Right renal cortex interstitium (tissue), 3 donors: ENCODE measurements around the gene XAGE5. TPM values are rescaled to one million over a fixed set of nuclear protein-coding genes. Genes with fewer than 3 reads are reported as not detected.
"Not testable (repeated sequence)": the region's sequence is repeated elsewhere in the genome, so short reads cannot be mapped to it uniquely, and the experiment has no call there.

Experiments
- DNase-seq, 3 donors: peaks; one replicate each; pipeline ENCODE4 v3.0.0-alpha.2; 2013; ENCODE audit warnings: low read depth in 3 of 3, low spot score in 2 of 3
- polyA plus RNA-seq, 3 donors: library from polyadenylated mRNA; unstranded; fragments of 120-200 nt; gene quantifications; one replicate each; pipeline ENCODE4 v1.2.1, GENCODE V29; 2013; ENCODE audit not compliant: insufficient read length in 3 of 3

Gene XAGE5, protein sequence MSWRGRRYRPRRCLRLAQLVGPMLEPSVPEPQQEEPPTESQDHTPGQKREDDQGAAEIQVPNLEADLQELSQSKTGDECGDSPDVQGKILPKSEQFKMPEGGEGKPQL
- polyA plus RNA-seq = not detected

DNA sequence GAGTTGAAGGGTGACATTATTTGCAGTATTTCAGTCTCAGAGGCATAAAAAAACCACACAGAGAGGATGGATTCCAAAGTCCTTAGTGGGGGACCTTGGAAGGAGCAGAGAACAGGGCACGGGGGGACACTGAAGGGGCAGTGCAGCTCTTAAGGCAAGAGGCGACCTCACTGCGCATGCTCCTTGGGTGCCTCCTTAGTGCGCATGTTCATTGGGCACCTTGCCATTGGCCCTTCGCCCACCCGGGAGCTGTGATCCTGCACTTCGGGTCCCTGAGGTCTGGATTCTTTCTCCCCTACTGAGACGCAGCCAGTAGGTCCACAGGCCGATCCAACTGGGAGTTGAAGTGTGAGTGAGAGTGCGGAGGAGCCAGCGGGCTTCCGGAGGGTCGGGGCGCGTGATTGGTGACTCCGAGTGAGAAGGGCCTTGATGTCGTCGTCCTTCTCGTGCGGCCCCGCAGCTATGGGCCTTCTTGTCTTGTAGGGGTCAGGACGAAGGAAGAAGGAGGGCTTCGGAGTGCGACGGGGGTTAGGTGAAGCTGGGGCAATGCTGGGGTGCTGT, at the start of gene XAGE5:
Gene XAGE5, plus strand, starts transcription at position 223 of the 561 bp plus-strand sequence. CDS start 1,280 bp downstream, outside the sequence.
- DNase-seq = no peak

DNA sequence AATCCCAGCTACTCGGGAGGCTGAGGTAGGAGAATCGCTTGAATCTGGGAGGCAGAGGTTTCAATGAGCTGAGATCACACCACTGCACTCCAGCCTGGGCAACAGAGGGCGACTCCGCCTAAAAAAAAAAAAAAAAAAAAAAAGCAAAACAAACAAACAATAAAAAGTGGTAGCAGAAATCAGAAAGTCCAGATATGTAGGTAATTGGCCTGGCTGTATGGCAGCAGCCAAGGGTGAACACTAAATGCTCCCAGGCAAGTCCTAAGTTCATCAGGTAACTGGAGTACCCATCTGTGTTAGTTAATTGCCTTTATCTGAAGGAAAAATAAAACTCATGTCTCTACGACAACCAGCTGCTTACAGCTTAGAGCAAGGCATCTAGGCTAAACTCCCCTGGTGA, 45.1 kb upstream of the XAGE5 start:
- DNase-seq = not testable (repeated sequence)

- DNase-seq = not testable (repeated sequence)
These were observed 37.6 kb upstream of the XAGE5 start for GRCh38 chrX:52773504-52773903.

DNA sequence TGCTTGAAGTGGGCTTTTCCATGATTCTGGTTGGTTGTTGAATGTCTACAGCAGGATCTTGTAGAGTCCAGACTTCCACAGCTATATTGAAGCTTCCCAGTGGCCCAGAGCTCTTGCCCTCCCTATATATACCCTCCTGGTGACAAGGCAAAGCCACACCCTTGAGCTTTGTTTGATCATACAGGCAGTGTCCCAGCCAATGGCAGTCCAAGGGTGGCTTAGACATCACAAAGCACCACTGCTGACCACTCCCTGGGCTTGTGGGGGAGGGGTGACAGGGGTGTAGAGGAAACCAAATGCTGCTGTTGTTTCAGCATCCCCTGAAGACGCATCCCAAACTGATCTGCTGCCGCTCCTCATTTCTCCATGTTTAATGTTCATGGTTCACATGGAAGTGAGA, 13.8 kb upstream of the XAGE5 start, which contains the start of gene SPANXN5:
Gene SPANXN5, minus strand, starts transcription at position 101 of the 400 bp plus-strand sequence. Its CDS starts 79 bp downstream, at position 22.
- not testable (repeated sequence) for DNase-seq

GRCh38 chrX:52804876-52805275, 6.2 kb upstream of the XAGE5 start:
- not testable (repeated sequence) for DNase-seq

GRCh38 chrX:52819788-52820187, 8.7 kb downstream of the XAGE5 start:
- DNase-seq = no peak

DNA sequence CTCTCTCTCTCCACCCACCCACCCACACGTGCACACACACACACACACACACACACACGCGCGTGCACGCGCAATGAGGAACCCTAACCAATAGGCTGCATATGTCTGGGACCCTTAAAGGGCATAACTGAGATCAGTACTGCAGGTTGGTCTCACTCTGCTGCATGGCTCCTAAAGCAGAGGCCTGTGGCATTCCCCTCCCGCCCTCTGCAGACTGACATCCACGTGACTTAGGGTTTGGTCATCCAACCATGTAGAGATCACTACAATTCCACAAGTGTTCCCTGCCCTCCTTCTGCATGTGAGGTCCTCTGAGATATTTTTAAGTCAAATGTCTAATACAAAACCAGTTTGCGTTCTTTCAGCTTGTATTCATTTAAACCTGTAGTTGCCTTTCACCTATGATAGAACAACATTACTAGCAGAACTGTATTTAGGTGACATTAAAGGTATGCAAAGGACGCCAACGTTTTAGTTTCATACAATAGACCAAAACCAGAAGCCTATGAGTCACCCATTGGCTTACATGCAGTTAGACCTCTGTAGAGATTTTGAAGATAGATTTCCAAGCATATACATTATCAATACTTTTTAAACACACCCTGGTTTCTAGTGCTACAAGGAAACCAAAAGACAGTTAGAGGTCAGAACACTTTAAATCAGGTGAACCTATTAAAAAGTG, 10.1 kb downstream of the XAGE5 start:
- no peak for DNase-seq

- no peak for DNase-seq
These were observed 13.5 kb downstream of the XAGE5 start for GRCh38 chrX:52824608-52825007.

DNA sequence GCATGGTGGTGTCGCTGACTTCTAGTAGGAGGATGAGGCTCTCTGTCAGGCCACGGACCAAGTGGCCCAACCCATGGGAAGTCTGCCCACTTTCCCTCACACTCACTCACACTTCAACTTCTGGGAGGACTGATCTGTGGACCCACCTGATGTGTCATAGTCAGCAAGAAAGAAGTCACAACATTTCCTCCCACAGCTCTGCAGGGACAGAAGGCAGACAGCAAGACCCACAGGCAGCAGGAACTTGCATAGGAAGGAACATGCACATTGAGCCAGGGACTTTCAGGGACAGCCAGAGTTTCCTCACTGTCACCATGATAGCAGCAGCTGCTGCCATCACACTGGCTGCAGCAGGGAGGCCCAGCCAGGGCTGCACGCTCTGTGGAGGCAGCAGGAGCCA, 19.5 kb downstream of the XAGE5 start:
- no peak for DNase-seq

- no peak for DNase-seq
These were observed 28.1 kb downstream of the XAGE5 start for GRCh38 chrX:52839137-52839536.

GRCh38 chrX:52843619-52844018, 32.5 kb downstream of the XAGE5 start:
- DNase-seq = not testable (repeated sequence)

- no peak for DNase-seq
These were observed 41.2 kb downstream of the XAGE5 start for GRCh38 chrX:52852110-52852860.

DNA sequence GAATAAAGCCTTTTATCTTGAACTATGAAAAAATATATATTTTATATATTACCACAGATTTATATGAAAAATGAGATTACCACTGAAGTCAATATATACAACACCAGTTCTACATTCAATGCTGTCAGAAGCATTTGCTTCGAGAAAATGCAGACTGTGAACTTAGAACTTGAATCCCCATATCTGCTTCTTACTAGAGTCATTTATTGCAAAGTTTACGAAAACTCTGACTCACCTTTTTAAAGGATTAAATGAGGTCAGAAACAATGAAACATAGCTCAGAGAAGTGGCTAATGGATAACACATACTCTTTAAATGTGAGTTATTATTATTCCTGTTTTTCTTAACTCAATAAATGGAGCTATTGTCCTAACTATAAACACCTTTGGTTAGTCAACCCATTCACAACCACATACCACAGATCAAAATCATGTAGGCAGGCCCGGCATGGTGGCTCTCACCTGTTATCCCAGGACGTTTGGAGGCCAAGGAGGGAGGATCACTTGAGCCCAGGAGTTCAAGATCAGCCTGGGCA, 46.0 kb downstream of the XAGE5 start:
- not testable (repeated sequence) for DNase-seq

GRCh38 chrX:52865343-52865998, 54.4 kb downstream of the XAGE5 start:
- no peak for DNase-seq

Other genes starting within 250 kb of the XAGE5 start
- gene SSX7, start 156.4 kb upstream of the XAGE5 start, polyA plus RNA-seq = not detected
- gene SSX2, start 104.1 kb upstream of the XAGE5 start, polyA plus RNA-seq = not detected
- gene SSX2B, start 60.0 kb upstream of the XAGE5 start, polyA plus RNA-seq = under 1 TPM in 1 of 3 donors, not detected in 2; 0.17 TPM
- not detected for gene SPANXN5, start 13.9 kb upstream of the XAGE5 start, polyA plus RNA-seq
- gene XAGE3, start 56.8 kb downstream of the XAGE5 start, polyA plus RNA-seq = not detected
- gene FAM156B, start 86.0 kb downstream of the XAGE5 start, polyA plus RNA-seq = 10 to 100 TPM in 2 of 3 donors, 1 to 10 TPM in 1; 9.9 to 17.5 (median 14.1) TPM
- 10 to 100 TPM; 16.7 to 21.7 (median 19.3) TPM for gene FAM156A, start 147.2 kb downstream of the XAGE5 start, polyA plus RNA-seq
- 10 to 100 TPM; 13.1 TPM for gene GPR173, start 237.5 kb downstream of the XAGE5 start, polyA plus RNA-seq